NCI-H1105 (cell line): ENCODE data around the gene TLE3.

Source experiments
- DNase-seq: peaks from one replicate; lab custom pipeline; 2025; lab: John Stamatoyannopoulos, UW

The TLE3 gene

DNA sequence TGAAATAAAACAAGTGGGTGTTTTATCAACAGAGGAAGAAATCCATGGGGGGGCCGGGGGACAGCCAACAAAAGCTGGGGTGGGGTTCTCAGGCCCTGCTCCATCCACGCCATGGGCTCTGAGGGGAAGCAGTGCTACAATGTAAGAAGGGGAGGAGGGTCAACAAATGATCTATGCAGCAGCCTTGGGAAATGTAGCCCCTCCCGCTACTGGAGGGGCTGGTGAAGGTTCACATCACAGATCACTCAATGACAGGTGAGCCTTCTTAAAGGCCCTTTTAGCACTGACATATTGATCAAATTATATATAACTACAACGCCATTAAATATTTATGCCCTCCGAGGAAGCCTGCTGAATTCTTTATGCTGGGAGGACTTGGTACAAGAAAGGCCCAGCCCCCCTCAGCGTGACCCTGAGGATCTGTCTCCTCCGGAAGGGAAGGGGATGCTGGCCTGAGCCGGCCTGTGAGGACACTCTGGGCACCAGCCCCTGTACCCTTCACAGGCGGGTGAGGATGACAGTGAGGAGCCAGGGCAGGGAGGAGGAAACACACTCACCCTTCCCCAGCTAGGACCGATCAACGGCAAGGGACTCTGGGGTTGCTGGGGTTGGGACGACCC lies 15.3 kb downstream of the TLE3 start:
- no peak for DNase-seq

DNA sequence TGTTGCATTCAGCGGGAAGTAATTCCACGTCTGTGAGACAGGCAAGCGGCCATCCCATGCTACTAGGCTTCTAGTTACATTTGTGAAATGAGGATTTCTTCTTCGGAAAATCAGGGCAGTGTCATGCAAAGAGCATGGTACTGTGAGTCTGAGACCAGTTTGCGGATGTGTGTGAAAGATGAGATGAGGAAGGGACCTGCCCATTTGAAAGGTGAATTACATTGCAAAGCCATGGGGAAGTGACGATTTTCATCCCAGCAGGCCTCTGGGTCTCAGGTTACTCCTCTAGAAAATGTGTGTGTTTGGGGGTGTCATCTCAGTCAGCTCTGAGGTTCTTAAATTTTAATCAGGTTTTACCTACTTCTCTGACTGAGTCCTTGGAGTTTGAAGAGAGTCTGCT lies 16.1 kb downstream of the TLE3 start:
- no peak for DNase-seq

DNA sequence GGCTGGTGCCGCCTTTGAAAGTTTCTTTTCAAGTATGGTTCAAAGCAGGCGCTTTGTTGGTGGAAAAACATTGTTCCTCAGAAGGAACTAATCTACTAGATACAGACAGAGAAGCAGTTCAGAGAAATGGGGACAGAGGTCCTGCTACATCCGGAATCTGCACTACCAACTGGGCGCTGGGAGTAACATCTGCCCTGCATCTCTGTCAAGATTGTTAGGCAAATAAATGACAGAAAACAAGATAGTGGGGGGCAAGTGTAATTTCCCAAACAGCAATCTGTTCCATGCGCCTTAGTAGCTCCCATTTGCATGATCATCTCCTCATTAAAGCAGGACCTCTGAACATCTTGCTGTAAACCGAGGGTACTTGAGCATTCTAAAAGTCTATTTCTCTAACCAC lies 17.4 kb downstream of the TLE3 start:
- DNase-seq = no peak

DNA sequence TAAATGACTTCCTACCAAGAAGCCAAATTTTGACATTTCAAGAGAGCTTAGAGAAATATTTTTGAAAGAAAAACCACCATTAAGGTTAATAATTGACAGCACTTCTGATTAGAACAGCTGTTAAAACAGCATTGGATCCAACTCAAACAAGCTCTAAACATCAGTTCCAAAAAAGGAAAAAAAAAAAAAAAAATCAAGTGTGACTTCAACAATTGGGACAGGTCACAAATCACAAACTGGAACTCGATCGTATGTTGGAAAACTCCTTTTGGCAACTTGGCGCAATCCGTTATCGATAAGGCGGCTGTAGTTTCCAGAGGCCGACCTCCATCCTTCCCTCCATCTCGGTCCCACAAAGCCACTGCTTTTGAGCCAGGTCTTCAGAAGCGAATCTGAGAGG lies 17.8 kb downstream of the TLE3 start:
- DNase-seq = no peak

DNA sequence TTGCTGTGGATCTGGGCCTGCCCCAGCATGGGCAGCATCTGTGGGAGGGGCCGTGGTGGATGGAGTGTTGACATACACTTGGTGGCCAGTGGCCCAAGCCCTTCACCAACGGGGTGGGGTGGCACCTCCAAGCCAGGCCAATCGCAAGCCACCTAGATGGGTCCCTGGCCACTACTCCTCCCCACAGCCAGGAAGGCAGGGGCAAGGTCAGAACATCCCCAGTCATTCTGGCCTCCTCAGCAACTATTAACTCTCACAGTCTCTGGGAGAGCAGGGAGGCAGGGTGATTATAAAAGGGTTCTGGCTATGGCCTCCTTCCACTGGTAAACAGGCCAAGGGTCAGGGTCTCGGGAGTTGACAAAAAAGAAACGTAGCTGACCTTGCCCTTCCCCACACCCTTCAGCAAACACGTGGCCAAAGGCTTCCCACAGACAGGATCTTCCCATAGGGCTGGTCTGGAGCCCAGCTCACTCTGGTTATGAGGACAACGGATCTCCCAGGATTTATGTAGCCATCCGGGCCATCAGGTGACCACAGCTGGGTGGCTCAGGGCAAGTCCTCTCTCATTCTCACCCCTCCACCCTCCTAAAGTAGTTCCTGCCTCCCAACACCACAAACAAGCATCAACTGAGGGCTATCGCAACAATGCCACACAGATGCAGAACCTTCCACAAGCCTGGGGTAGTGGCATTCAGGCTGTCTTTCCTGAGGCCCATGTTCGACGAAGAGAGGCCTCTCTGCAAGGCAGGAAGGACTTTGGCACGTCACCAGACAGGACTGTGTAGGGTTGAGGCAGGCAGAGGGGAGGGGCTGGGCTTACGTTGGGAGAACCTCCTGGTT lies 18.9 kb downstream of the TLE3 start:
- DNase-seq = no peak

DNA sequence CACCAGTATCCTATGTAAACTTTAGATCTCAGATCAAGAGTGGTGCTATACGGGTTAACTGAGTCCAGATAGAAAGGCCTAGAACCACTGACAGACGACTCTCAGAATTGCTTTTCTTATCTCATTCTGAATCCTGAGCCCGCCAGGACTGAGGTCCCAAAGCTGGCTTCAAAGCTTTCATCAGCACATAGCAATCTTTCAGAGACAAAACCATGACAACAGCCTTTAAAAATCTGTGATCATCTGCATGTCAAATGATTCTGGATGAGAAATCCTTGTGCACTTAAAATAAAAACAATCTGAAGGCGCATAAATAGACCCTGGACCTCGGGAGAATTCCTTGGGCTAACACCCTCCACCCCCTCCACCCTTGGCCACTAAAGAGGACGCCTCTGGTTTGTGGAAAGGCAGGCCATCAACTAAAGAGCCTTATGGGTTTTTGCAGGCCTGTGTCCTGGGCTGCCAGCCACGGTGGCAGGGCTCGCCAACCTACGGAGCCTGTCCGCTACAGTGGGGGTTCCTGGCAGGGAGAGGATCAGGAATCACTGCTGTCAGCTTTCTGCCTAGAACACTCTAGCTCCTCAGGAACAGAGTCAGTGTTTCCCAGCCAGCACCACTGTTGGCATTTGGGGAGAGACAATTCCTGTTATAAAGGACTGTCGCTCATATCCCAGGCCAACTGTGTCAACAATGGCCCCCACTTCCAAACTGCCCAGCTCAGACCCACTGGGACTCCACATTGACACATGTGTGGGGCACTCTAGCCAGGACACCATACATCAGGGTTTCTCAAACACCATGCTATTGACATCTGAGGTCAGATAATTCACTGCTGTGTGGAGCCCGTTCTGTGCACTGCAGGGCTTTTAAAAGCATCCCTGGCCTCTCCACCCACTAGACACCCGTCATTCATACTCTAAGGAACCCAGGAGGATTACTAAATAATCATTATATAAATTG lies 20.2 kb downstream of the TLE3 start:
- no peak for DNase-seq

DNA sequence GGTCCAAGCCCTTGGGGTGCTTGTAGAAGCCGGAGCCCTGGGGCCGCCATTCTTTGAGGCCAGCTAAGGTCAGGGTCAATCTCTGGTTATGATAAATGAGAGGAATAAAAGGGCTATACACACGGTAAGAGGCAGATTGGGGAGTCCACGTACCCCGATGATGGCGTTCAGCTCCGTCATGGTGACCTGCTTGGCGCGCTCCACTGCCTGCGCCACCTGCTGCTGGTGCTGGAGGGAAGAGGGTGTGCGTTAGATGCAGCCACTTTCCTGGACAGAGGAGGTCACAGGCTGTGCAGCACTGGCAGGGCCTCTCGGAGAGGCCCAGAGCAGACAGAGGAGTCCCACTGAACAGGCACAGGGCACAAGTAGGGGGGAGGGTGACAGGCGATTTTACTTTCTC lies 23.3 kb downstream of the TLE3 start:
- no peak for DNase-seq

DNA sequence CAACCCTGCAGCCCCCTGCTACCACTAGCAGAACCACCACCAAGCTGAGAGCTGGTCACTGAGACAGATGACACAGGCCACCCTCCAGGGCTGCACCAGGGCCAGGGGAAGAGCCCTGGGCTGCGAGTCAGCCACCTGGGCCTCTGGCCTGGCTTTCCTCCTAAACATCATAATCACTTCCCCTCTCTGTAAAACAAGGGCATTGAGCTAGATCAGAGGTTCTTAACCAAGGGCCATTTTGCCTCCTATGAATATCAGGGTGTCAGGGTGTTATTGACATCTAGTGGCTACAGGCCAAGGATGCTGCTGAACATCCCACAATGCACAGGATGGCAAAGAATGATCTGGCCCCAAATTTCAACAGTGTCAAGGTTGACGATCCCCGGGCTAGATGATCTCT lies 25.2 kb downstream of the TLE3 start:
- no peak for DNase-seq

DNA sequence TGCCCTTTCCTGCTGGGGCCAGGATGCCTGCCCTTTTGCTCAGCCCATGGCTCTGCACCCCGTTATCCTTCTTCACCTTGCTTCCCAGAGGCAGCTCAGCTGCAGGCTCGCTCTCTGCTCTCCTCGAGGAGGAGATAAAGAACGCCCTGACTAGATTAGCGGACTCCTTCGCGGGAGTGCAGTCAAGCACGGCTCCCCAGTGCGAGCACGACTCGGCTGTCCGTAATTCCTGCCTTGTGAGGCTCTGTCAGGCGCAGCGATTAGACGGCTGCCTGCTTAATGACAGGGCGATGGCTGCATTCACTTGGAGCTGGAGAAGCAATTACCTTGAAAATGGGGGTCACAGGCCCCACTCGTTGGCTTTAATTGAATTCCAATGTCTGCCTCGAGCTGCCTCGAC lies 25.9 kb downstream of the TLE3 start:
- no peak for DNase-seq

DNA sequence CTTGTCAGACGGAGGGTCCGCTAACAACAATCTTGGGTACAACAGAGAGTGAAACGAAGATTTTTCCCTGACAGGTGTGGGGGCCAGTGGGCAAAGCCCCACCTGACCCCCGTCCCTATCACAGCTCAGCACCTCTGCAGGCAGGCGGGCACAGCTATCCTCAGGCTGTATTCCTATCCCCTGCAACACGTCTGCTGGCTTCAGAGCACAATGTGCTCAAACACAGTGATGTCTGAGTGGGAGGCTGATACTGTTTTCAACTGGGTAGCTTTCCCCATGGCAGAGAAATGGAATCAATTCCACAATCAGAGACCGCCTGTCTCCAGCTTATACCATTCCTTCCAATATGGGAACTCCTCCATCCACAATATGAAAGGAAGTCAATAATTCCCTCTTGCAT lies 28.0 kb downstream of the TLE3 start:
- no peak for DNase-seq

DNA sequence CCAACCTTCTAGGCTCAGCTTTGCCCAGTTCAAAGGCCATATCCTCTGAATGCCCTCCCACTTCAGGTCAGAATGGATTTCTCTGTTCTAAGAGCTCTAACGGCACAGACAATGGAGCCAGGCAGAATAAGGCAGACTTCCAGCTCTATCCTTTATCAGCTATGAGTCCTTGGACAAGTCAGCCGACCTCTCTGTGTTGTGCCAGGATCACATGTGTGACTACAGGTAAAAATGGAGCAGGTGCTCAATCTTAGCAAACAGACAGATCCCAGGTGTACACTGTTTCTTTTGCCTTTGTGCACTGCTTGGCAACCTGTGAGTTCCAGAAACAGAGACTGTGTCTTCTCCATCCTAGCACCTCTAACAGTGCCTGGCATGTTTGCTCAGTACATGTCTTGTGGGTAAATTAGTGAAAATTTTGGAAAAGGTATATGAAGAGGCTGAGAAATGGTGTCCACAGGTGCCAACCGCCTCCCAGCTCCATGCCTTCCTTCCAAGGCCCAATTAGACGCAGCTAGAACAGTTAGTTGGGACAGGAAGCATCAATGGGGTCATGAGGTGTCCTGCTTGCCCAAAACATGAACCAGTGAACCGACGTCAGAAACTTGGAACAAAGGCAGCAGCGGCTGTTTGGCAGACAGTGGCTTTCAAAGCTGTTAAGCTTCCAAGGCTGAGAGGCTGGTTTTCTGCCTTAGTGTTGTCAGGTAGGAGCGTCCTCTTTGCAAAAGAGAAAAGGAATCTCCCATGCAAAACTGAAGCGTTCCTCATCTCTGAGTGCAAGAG lies 28.7 kb downstream of the TLE3 start:
- DNase-seq = no peak

DNA sequence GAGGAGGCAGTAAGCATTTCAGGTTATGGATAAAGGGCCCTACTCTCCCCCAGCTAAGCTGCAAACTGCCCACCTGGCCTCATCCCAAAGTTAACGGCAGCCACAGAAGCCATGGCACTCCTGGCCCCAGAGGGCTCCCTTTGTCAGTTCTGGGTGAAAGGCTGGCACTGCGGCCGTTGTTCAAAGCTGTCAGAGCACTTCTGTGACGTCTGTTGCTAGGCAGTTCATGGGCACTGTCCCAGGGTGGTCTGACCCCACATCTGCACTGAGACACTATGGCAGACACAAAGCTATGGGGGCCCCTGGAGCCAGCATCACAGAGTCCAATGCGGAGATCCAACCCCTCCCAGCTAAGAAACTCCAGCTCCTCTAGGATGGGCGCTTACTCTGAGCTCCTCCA lies 30.0 kb downstream of the TLE3 start:
- no peak for DNase-seq

DNA sequence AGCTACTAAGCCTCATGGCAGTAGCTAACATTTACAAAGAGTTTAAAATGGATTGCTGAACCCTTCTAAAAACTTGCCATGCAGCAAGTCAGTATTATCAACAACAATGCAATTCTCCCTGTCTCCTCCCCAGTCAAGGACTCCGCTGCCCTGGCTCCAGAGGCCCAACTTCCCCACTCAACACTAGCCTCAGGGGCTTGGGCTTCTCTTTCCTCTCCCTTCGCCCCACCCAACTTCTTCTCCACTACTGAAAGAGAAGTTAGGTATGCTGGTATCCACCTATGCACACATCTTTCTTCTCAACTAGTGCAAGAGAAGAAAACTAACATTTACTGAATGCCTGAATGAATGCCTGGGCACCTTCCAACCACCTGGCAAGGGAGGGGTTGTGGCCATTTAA lies 30.7 kb downstream of the TLE3 start:
- DNase-seq = no peak

DNA sequence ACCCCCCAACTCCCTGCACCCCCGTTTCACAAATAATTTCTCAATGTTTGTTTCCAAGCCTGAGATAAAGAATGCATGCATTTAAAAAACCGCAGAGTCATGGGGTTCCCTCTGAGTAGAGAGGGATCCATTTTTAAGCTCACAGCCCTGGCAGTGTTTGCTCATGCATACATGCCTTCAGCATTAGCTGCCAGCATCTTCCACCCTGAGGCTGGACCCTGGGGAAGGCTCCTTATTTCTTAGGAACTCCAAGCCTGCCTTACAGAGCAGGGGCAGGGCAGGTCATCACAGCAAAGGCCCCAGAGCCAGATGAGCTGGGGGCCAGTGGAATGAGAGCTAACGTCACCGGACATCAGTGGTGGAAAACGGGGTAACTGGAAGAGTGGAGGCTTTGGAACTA lies 31.3 kb downstream of the TLE3 start:
- DNase-seq = no peak

DNA sequence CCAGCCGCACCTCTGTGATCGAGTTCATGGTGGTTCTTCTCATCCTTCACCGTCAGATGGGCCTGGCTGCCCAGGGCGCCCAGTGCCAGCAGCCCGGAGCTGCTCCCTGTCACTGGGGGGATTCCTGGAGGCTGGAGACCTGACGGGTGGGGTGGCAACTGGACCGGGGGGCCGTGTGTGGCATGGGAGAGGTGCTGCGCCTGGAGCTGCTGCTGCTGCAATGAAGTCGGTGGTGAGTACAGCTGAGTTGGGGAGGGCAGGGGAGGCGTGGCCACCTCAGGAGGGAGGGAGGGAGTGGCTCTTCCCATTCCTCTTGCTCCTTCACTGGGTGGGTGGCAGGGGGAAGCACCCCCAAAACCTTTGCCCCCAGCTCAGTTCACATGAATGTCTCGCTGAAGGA lies 31.7 kb downstream of the TLE3 start:
- no peak for DNase-seq

DNA sequence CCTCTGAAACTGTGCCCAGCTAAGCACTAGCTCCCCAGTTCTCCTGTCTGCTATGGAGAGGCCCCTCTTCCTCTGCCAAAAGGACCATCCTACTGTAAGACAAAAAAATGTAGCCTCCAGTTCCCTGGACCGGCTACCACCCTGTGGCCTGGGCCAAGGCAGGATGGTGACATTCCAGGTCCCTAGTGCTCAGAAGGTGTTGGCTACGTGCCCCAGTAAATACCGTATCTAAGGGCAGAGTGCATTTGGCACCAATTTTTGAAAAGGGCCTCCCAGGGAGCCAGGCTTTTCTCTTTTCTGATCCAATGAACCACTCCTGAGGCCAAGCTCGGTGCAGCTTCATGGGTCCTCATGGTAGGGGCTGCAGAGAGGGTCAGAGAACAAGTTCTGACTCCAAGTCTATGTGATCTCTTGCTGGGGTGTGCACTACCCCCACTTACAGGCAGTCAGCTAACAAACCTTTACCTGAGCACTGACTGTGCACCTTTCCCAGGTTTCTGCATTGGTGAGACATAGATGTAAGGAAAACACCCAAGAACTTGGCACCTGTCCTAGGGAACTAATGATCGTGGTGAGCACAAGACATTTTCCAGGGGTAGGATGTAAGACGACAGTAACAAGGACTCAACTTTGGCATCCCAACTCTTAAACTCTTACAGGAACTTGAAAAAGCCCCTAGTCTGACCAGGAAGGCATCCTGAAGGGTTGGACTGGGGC lies 32.6 kb downstream of the TLE3 start:
- no peak for DNase-seq

DNA sequence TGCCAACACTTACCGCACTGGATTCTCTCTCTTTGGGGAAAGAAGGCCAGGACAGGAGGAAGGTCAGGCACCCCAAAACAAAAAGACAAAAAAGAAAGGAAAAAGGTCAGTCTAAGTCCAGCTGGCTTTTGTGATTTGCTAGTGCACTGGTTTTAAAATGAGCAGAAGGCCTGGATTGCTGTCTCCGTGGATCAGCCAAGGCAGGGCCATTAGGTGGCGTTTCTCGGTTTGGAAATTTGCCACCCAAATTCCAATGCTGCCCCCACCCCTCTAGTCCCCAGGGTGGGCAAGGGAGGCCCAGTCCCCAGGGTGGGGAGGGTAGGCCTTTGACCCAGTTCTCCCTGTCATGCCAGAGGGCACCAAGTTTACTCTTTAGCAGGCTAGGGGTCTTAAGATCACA lies 33.3 kb downstream of the TLE3 start:
- no peak for DNase-seq

DNA sequence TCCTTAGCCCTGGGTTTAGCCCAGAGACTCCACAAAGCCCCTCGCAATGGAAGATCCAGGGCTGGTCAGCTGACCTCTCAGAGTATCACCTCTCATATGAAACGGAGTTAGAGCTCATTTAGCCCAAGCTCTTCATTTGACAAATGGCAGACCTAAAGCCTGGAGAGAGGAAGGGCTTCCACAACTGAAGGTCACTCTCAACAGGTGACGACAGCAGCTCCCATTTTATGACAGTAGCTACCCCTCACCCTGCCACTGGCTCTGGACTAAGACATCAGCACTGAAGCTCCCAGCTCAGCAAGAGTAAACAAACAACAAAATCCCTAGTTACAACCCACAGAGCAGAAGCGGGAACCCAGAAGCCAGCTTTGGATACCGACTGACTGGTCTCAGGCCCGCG lies 33.7 kb downstream of the TLE3 start:
- no peak for DNase-seq

DNA sequence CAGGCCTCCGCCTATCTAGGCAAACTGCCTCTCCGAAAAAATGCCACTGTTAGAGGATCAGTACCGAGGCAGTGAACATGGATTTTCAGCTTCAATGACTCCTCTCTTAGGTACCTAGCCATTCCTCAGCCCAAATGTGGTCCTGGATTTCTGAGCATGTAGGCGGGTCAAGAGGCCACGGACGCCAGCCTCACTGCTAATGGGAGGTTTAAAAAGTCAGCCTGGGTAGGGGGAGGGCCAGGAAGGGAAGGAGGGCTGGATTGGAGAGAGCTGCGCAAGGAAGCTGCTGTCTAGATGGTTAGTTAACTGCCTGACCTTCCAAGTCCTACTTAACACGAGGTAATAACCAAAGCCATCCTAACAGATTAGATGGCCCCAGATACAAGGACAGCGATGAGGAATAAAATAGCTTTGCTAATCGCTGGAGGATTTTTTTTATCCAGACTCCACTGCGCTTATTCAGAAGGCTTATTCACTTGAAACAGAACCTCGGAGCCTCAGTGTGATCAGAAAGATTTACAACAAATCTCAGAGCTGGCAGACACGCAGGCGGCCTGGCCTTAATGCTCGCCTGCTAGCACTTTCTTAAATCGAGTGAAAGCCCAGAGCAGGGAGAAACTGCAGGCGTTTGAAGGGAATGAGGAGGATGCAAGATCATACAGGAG lies 34.3 kb downstream of the TLE3 start:
- no peak for DNase-seq

DNA sequence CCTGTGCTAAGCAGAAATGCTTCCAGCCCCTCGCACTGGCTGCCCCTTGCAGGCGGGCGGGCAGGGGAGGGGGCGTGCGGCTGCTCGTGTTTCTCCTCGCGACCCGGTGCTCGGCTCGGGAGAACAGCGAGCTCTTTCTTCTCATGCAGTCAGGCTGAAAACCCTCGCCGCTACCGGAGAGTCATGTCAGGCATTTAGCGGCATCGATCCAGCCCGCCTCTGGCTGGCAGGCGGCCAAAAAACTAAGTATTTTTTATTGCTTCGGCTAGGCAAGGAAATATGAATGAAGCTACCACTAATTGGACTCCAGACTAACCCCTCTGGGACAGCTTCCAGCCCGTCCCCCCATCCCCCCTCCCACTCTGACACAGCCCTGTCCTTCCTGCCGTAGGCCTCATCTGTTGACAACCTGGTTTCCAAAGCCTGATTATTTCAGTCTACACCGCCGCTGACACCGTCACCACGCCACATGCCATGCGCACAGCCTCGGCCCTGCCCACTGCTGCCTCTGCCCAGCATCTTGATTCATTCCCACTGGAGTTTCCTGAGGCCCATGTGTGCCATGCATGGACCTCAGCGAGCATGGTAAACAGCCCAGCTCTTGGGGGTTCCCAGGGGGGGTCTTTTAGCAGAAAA lies 35.3 kb downstream of the TLE3 start:
- peak; percentile 97 for DNase-seq
